DND-41 (cell line): ENCODE measurements around the gene PKD1L1.

Experiments
- CTCF ChIP-seq: IDR thresholded peaks from 2 replicates; pipeline ENCODE4 v1.5.1; 2012; ENCODE audit warnings: borderline replicate concordance, low read length, moderate library complexity, mild to moderate bottlenecking; ENCODE audit not compliant: poor library complexity, severe bottlenecking; ENCODE audit errors: extremely low read depth
- EZH2 ChIP-seq: IDR thresholded peaks from 3 replicates; pipeline ENCODE4 v1.6.1; 2012; ENCODE audit warnings: borderline replicate concordance, low read depth, mild to moderate bottlenecking, moderate library complexity, low read length, inconsistent platforms; ENCODE audit not compliant: severe bottlenecking

- TF ChIP-seq CTCF = no peak
- TF ChIP-seq EZH2 = no peak
Observed at GRCh38 chr7:47991270-47991669, 43.0 kb upstream of the PKD1L1 start.
